ENCODE results near the gene TMEM269. TPM values are rescaled to one million over a fixed set of nuclear protein-coding genes. Genes with fewer than 3 reads are reported as not detected.
"Not testable (repeated sequence)": the region's sequence is repeated elsewhere in the genome, so short reads cannot be mapped to it uniquely, and the experiment has no call there.

The TMEM269 gene
- total and polyA plus RNA-seq, 4 donors, result 0.03 to 0.09 (median 0.07) TPM

DNA sequence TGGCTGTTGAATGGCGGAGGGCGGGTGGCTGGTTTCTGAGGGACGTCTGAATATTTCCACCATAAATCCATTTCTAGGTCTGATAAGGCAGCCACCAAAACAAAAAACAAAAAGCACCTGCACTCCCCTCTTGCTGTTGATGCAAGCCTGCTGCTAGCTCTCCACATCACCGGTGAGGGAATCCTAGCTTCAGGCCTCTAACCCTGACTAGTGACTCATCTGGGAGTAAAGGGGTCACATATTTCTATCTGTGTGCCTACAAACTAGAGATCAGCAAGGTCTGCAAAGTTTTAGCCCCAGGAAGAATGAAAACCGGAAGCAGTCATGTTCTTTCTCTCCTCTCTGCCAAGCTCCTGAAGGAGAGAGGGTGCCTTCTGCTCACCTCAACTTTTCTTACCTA lies 21.8 kb downstream of the TMEM269 start:
- Histone ChIP-seq H3K27ac (ENCODE audit: low read depth in 1 of 2, low read length in 1 of 2) (no peak overlapping the region), H3K4me1 (ENCODE audit: control insufficient read depth in 5 of 5, insufficient read depth in 5 of 5, low read length in 5 of 5) (no peaks in the 10 kb centered on the region), H3K36me3 (ENCODE audit: control insufficient read depth in 4 of 4, insufficient read depth in 4 of 4, low read length in 4 of 4) (peaks cover 3 to 23% (median 10%) of the 10 kb centered on the region in 4 donors), H3K27me3 (ENCODE audit: control insufficient read depth in 3 of 3, insufficient read depth in 3 of 3, low read length in 2 of 3) (no peaks in the 10 kb centered on the region), H3K4me3 (no peak overlapping the region), H3K9ac (ENCODE audit: insufficient read depth in 1 of 2, low read length in 2 of 2) (no peak overlapping the region), H3K9me3 (ENCODE audit: control insufficient read depth in 4 of 4, insufficient read depth in 3 of 4, low read length in 3 of 4) (no peaks in the 10 kb centered on the region)
- TF ChIP-seq, protein P1, sequence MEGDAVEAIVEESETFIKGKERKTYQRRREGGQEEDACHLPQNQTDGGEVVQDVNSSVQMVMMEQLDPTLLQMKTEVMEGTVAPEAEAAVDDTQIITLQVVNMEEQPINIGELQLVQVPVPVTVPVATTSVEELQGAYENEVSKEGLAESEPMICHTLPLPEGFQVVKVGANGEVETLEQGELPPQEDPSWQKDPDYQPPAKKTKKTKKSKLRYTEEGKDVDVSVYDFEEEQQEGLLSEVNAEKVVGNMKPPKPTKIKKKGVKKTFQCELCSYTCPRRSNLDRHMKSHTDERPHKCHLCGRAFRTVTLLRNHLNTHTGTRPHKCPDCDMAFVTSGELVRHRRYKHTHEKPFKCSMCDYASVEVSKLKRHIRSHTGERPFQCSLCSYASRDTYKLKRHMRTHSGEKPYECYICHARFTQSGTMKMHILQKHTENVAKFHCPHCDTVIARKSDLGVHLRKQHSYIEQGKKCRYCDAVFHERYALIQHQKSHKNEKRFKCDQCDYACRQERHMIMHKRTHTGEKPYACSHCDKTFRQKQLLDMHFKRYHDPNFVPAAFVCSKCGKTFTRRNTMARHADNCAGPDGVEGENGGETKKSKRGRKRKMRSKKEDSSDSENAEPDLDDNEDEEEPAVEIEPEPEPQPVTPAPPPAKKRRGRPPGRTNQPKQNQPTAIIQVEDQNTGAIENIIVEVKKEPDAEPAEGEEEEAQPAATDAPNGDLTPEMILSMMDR (IDR thresholded peaks at IDR 0.05; ENCODE audit: control extremely low read depth, extremely low read depth), result no peak
- ATAC-seq (ENCODE audit: insufficient read depth, low FRiP score), result no peak
- DNase-seq, result no peak
- WGBS, 2 donors, result 94 to 99% methylated on average over 5 of the region's 5 CpGs

DNA sequence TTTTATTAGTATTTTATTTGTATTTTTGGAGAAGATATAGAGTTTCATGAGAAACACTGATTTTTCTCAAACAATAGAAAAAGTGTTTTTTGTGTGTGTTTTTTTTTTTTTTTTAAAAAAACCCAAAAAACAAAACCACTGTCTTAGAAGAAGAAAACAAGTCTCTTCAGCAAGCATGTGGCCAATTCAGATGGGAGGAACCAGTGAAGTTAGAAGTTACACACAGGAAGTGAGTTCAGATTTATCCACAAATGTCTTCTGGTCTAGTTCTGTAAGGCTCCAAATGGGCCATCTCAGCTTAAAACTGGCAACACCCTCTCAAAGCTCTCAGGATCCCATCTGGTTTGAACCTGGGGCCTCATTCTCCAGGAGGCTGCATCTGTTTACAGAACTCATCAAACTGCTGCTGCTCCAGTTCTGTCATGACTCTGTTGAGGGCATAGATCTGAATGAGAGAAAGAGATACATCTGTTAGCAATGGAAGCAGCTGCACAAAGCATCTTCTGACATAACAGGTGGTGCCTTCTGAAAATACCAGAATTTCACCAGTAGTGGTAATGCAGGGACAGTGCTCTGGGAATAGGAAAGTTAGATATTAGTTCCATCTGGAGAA lies 22.4 kb downstream of the TMEM269 start:
- TF ChIP-seq, protein P1 (IDR thresholded peaks at IDR 0.05; ENCODE audit: control extremely low read depth, extremely low read depth), result no peak
- DNase-seq, result no peak

DNA sequence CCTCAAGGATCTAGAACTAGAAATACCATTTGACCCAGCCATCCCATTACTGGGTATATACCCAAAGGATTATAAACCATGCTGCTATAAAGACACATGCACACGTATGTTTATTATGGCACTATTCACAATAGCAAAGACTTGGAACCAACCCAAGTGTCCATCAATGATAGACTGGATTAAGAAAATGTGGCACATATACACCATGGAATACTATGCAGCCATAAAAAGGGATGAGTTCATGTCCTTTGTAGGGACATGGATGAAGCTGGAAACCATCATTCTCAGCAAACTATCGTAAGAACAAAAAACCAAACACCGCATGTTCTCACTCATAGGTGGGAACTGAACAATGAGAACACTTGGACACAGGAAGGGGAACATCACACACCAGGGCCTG lies 30.0 kb downstream of the TMEM269 start:
- WGBS, 2 donors, result 93 to 100% methylated on average over 2 to 3 of the region's 3 CpGs
- H3K27ac ChIP-seq (ENCODE audit: low read depth in 1 of 2, low read length in 1 of 2); H3K27me3 ChIP-seq (ENCODE audit: control insufficient read depth in 3 of 3, insufficient read depth in 3 of 3, low read length in 2 of 3); H3K9ac ChIP-seq (ENCODE audit: insufficient read depth in 1 of 2, low read length in 2 of 2); H3K4me3 ChIP-seq; H3K36me3 ChIP-seq (ENCODE audit: control insufficient read depth in 4 of 4, insufficient read depth in 4 of 4, low read length in 4 of 4); DNase-seq; H3K9me3 ChIP-seq (ENCODE audit: control insufficient read depth in 4 of 4, insufficient read depth in 3 of 4, low read length in 3 of 4); ATAC-seq (ENCODE audit: insufficient read depth, low FRiP score): not testable (repeated sequence)
- H3K4me1 ChIP-seq (ENCODE audit: control insufficient read depth in 5 of 5, insufficient read depth in 5 of 5, low read length in 5 of 5), result peaks cover 2 to 19% (median 9%) of the 10 kb centered on the region in 5 donors

More for the DNA sequence above, 22.4 kb downstream of the TMEM269 start:
- Histone ChIP-seq H3K27me3 (ENCODE audit: control insufficient read depth in 3 of 3, insufficient read depth in 3 of 3, low read length in 2 of 3) (no peaks in the 10 kb centered on the region), H3K4me3 (no peak overlapping the region), H3K4me1 (ENCODE audit: control insufficient read depth in 5 of 5, insufficient read depth in 5 of 5, low read length in 5 of 5) (no peaks in the 10 kb centered on the region), H3K36me3 (ENCODE audit: control insufficient read depth in 4 of 4, insufficient read depth in 4 of 4, low read length in 4 of 4) (peaks cover 3 to 23% (median 10%) of the 10 kb centered on the region in 4 donors), H3K9me3 (ENCODE audit: control insufficient read depth in 4 of 4, insufficient read depth in 3 of 4, low read length in 3 of 4) (no peaks in the 10 kb centered on the region), H3K27ac (ENCODE audit: low read depth in 1 of 2, low read length in 1 of 2) (no peak overlapping the region), H3K9ac (ENCODE audit: insufficient read depth in 1 of 2, low read length in 2 of 2) (no peak overlapping the region)
- ATAC-seq (ENCODE audit: insufficient read depth, low FRiP score), result no peak

- no peaks in the 10 kb centered on the region for H3K9me3 ChIP-seq (ENCODE audit: control insufficient read depth in 4 of 4, insufficient read depth in 3 of 4, low read length in 3 of 4)
- H3K36me3 ChIP-seq (ENCODE audit: control insufficient read depth in 4 of 4, insufficient read depth in 4 of 4, low read length in 4 of 4), result peaks cover 2 to 4% (median 3%) of the 10 kb centered on the region in 4 donors
- peak overlapping the region; percentile 75 to 77 for H3K9ac ChIP-seq (ENCODE audit: insufficient read depth in 1 of 2, low read length in 2 of 2)
- H3K27ac ChIP-seq (ENCODE audit: low read depth in 1 of 2, low read length in 1 of 2), result peak overlapping the region; percentile 81 to 100
- TF ChIP-seq, protein P1 (IDR thresholded peaks at IDR 0.05; ENCODE audit: control extremely low read depth, extremely low read depth), result no peak
- peak overlapping the region; percentile 79 for H3K4me3 ChIP-seq
- H3K4me1 ChIP-seq (ENCODE audit: control insufficient read depth in 5 of 5, insufficient read depth in 5 of 5, low read length in 5 of 5), result peaks cover 2 to 19% (median 9%) of the 10 kb centered on the region in 5 donors
- WGBS, 2 donors, result 23 to 32% methylated on average over 7 of the region's 7 CpGs
- no peaks in the 10 kb centered on the region for H3K27me3 ChIP-seq (ENCODE audit: control insufficient read depth in 3 of 3, insufficient read depth in 3 of 3, low read length in 2 of 3)
- DNase-seq (peak; percentile 25 to 52 (median 41)), ATAC-seq (ENCODE audit: insufficient read depth, low FRiP score) (no peak)
Observed at GRCh38 chr1:42815941-42816584, 31.3 kb downstream of the TMEM269 start.

All from lung (tissue), 12 donors.